IMR-90 (cell line): Measurements from ENCODE around the gene HSF2BP. TPM values are rescaled to one million over a fixed set of nuclear protein-coding genes. Genes with fewer than 3 reads are reported as not detected.
A peak's percentile ranks its signal among the peaks of the same experiment; 100 is the strongest.

Experiments used
- ATAC-seq: fragments of 200-7000 bp; cut with Tn5 transposase; 2 replicates; pipeline ENCODE4 v1.9.1; 2020; ENCODE audit warnings: low read depth, mild to moderate bottlenecking, moderate library complexity
- BruUV-seq: library from RNA; stranded (reverse); fragments of 400-500 nt; replicated peaks from 2 replicates; lab custom pipeline; 2021; lab: Mats Ljungman, UMichigan
- CTCF ChIA-PET: fragments of 300-600 bp; formaldehyde crosslinking; extraction: SDS; loops from one replicate; lab custom pipeline; 2021; ENCODE audit warnings: antibody characterized with exemption; lab: Yijun Ruan, JAX
- POLR2A ChIA-PET: fragments of 300-600 bp; sonication (Branson Sonifier 250); formaldehyde crosslinking; loops from one replicate; lab custom pipeline; 2022; ENCODE audit warnings: antibody characterized with exemption; ENCODE audit not compliant: unreplicated experiment; lab: Charles Lee
- DNase-seq: peaks from one replicate; pipeline ENCODE4 v3.0.0; 2013
- H2AFZ ChIP-seq: replicated peaks from 2 replicates; pipeline ENCODE3; 2013; ENCODE audit warnings: low read length, mild to moderate bottlenecking; ENCODE audit not compliant: poor library complexity
- H2AK5ac ChIP-seq: 2 replicates; pipeline ENCODE4 v1.6.1; 2013; ENCODE audit warnings: low read depth, low read length, inconsistent platforms
- H2AK9ac ChIP-seq: replicated peaks from 2 replicates; pipeline ENCODE3; 2013; ENCODE audit warnings: mild to moderate bottlenecking, low read depth, low read length, moderate library complexity; ENCODE audit not compliant: poor library complexity
- H2BK120ac ChIP-seq: 2 replicates; pipeline ENCODE4 v1.6.1; 2013; ENCODE audit warnings: low read depth, low read length, inconsistent platforms
- H2BK15ac ChIP-seq: 3 replicates; pipeline ENCODE4 v1.6.1; 2013; ENCODE audit warnings: low read depth, low read length, inconsistent platforms
- H2BK20ac ChIP-seq: 2 replicates; pipeline ENCODE4 v1.6.1; 2013; ENCODE audit warnings: low read depth, mild to moderate bottlenecking, inconsistent platforms, low read length, moderate library complexity
- H2BK5ac ChIP-seq: 2 replicates; pipeline ENCODE4 v1.6.1; 2013; ENCODE audit warnings: mild to moderate bottlenecking, low read depth, low read length, inconsistent platforms; ENCODE audit not compliant: poor library complexity, severe bottlenecking
- H3K14ac ChIP-seq: replicated peaks from 2 replicates; pipeline ENCODE4 v1.6.1; 2013; ENCODE audit warnings: low read depth, low read length, inconsistent platforms
- H3K18ac ChIP-seq: 2 replicates; pipeline ENCODE4 v1.6.1; 2013; ENCODE audit warnings: low read depth, low read length, control low read depth
- H3K23ac ChIP-seq: 2 replicates; pipeline ENCODE4 v1.6.1; 2013; ENCODE audit warnings: low read depth, low read length, inconsistent platforms
- H3K27ac ChIP-seq: 2 replicates; pipeline ENCODE4 v1.5.1; 2013; ENCODE audit warnings: mild to moderate bottlenecking, control low read depth, low read length; ENCODE audit not compliant: insufficient read depth
- H3K27me3 ChIP-seq: 2 replicates; pipeline ENCODE4 v1.6.1; 2013; ENCODE audit warnings: low read length; ENCODE audit not compliant: control insufficient read depth, insufficient read depth
- H3K36me3 ChIP-seq: 2 replicates; pipeline ENCODE4 v1.6.1; 2013; ENCODE audit warnings: low read length, mixed read lengths; ENCODE audit not compliant: control insufficient read depth, insufficient read depth
- H3K4ac ChIP-seq: 2 replicates; pipeline ENCODE4 v1.6.1; 2013; ENCODE audit warnings: low read depth, low read length, inconsistent platforms
- H3K4me1 ChIP-seq: 2 replicates; pipeline ENCODE4 v1.6.1; 2013; ENCODE audit warnings: low read length, mixed read lengths; ENCODE audit not compliant: control insufficient read depth, insufficient read depth
- H3K4me2 ChIP-seq: 2 replicates; pipeline ENCODE4 v1.6.1; 2013; ENCODE audit warnings: low read depth, mild to moderate bottlenecking, control low read depth, low read length, moderate library complexity
- H3K4me3 ChIP-seq: 2 replicates; pipeline ENCODE4 v1.5.1; 2013; ENCODE audit warnings: low read depth, mild to moderate bottlenecking, control low read depth, low read length, moderate library complexity; ENCODE audit not compliant: insufficient read depth
- H3K56ac ChIP-seq: 2 replicates; pipeline ENCODE4 v1.6.1; 2013; ENCODE audit warnings: low read length, inconsistent platforms; ENCODE audit not compliant: insufficient read depth; ENCODE audit errors: extremely low read depth
- H3K79me1 ChIP-seq, 2 experiments: 2 replicates each; pipeline ENCODE4 v1.6.1; 2013; ENCODE audit warnings: low read length in 2 of 2, inconsistent platforms in 1 of 2, low read depth in 1 of 2
- H3K9ac ChIP-seq: 2 replicates; pipeline ENCODE4 v1.6.1; 2013; ENCODE audit warnings: low read depth, low read length, control low read depth
- H3K9me1 ChIP-seq: 2 replicates; pipeline ENCODE4 v1.6.1; 2013; ENCODE audit warnings: low read length, inconsistent platforms; ENCODE audit not compliant: insufficient read depth
- H3K9me3 ChIP-seq: 2 replicates; pipeline ENCODE4 v1.6.1; 2013; ENCODE audit warnings: low read length; ENCODE audit not compliant: control insufficient read depth, insufficient read depth
- H4K20me1 ChIP-seq: 2 replicates; pipeline ENCODE4 v1.6.1; 2013; ENCODE audit warnings: low read length, inconsistent platforms; ENCODE audit not compliant: insufficient read depth
- H4K5ac ChIP-seq: 2 replicates; pipeline ENCODE4 v1.6.1; 2013; ENCODE audit warnings: mild to moderate bottlenecking, low read depth, low read length, control low read depth
- H4K8ac ChIP-seq, 2 experiments: 2 replicates each; pipeline ENCODE4 v1.6.1; 2013; ENCODE audit warnings: low read depth in 2 of 2, low read length in 2 of 2, control low read depth in 1 of 2, inconsistent platforms in 1 of 2
- H4K91ac ChIP-seq: 2 replicates; pipeline ENCODE4 v1.6.1; 2013; ENCODE audit warnings: low read depth, low read length, inconsistent platforms; ENCODE audit not compliant: insufficient read depth
- BHLHE40 ChIP-seq: fragments of 150-350 bp; IDR thresholded peaks from 2 replicates; pipeline ENCODE4 v1.6.1; 2016; ENCODE audit warnings: mild to moderate bottlenecking, low read depth, low read length
- CEBPB ChIP-seq: IDR thresholded peaks from 2 replicates; pipeline ENCODE4 v1.6.1; 2012; ENCODE audit warnings: low read depth, low read length, improper control_type of control experiment
- CHD1 ChIP-seq: IDR thresholded peaks from 2 replicates; pipeline ENCODE4 v1.6.1; 2012; ENCODE audit warnings: low read depth, low read length, improper control_type of control experiment
- CTCF ChIP-seq: conservative IDR thresholded peaks from 2 replicates; pipeline ENCODE4 v1.5.1; 2012; ENCODE audit warnings: mild to moderate bottlenecking, low read depth, low read length, improper control_type of control experiment
- ELK1 ChIP-seq: fragments of 150-350 bp; IDR thresholded peaks from 2 replicates; pipeline ENCODE4 v1.6.1; 2016; ENCODE audit warnings: low read depth, mild to moderate bottlenecking, low read length, moderate library complexity, borderline replicate concordance
- FOS ChIP-seq: fragments of 150-350 bp; IDR thresholded peaks from 2 replicates; pipeline ENCODE4 v1.6.1; 2016; ENCODE audit warnings: low read depth, low read length
- MAFK ChIP-seq: IDR thresholded peaks from 2 replicates; pipeline ENCODE4 v1.6.1; 2012; ENCODE audit warnings: low read depth, low read length, improper control_type of control experiment
- MAZ ChIP-seq: IDR thresholded peaks from 2 replicates; pipeline ENCODE4 v1.6.1; 2012; ENCODE audit warnings: low read depth, mild to moderate bottlenecking, low read length, improper control_type of control experiment, moderate library complexity, borderline replicate concordance
- MXI1 ChIP-seq: IDR thresholded peaks from 2 replicates; pipeline ENCODE4 v1.6.1; 2012; ENCODE audit warnings: low read depth, mild to moderate bottlenecking, low read length, moderate library complexity, borderline replicate concordance
- NFE2L2 ChIP-seq: fragments of 150-350 bp; IDR thresholded peaks from 2 replicates; pipeline ENCODE4 v1.6.1; 2016; ENCODE audit warnings: low read depth, mild to moderate bottlenecking, low read length
- POLR2A ChIP-seq: IDR thresholded peaks from 2 replicates; pipeline ENCODE4 v1.6.1; 2012; ENCODE audit warnings: mild to moderate bottlenecking, low read depth, low read length
- RAD21 ChIP-seq: IDR thresholded peaks from 2 replicates; pipeline ENCODE4 v1.6.1; 2012; ENCODE audit warnings: low read length, improper control_type of control experiment
- RCOR1 ChIP-seq: IDR thresholded peaks from 2 replicates; pipeline ENCODE4 v1.6.1; 2012; ENCODE audit warnings: mild to moderate bottlenecking, low read length, improper control_type of control experiment; ENCODE audit not compliant: insufficient replicate concordance
- RFX5 ChIP-seq: IDR thresholded peaks from 2 replicates; pipeline ENCODE4 v1.8.0; 2012; ENCODE audit warnings: low read depth, mild to moderate bottlenecking, low read length, moderate library complexity
- USF2 ChIP-seq: fragments of 150-350 bp; IDR thresholded peaks from 2 replicates; pipeline ENCODE4 v1.6.1; 2017; ENCODE audit warnings: mild to moderate bottlenecking, antibody characterized with exemption, low read length, low read depth
- WGBS, 2 experiments: methylation state at CpG; one replicate each; pipeline versions ENCODE4 v1.1.5 to v1.1.7; 2013; ENCODE audit warnings: missing lambda C conversion rate in 2 of 2; ENCODE audit not compliant: insufficient read length in 1 of 2; ENCODE audit errors: extremely low coverage in 2 of 2; 5-methylcytosine and 5-hydroxymethylcytosine counted together
- dilution Hi-C: fragments of 300-500 bp; cut with HindIII; formaldehyde crosslinking; loops from one replicate; pipeline ENCODE4 v1.14.3; 2018; ENCODE audit warnings: low sequenced_read_pairs; ENCODE audit not compliant: unreplicated experiment
- in situ Hi-C: fragments of 300-500 bp; cut with MboI; formaldehyde crosslinking; loops from 3 replicates; pipeline ENCODE4 v1.14.3; 2019; ENCODE audit warnings: low sequenced_read_pairs, inconsistent platforms, mixed read lengths
- intact Hi-C: fragments of 100-400 bp; cut with micrococcal nuclease; formaldehyde crosslinking; loops from 2 replicates; pipeline ENCODE4 v1.10.0; 2022
- polyA plus RNA-seq, 3 experiments: library from polyadenylated mRNA; depleted of rRNA; stranded (reverse); fragments of >200 nt; gene quantifications; 2 replicates each; pipeline ENCODE4 v1.2.3, GENCODE V29; 2012; ENCODE audit warnings: low replicate concordance in 1 of 3
- total RNA-seq: library from RNA; depleted of rRNA; stranded (reverse); fragments of >200 nt; gene quantifications from 2 replicates; pipeline ENCODE4 v1.2.3, GENCODE V29; 2012

The HSF2BP gene
- total and polyA plus RNA-seq, 2 of the 4 experiments (the other 2 are of a cell fraction), result 0.87 to 0.90 TPM

- H3K14ac ChIP-seq, result no peak overlapping the region
- POLR2A ChIA-PET, result no interaction called here
- intact Hi-C loops (no loop called here), dilution Hi-C loops (no loop called here), in situ Hi-C loops (no loop called here)
- H3K79me1 ChIP-seq, result no peaks in the 10 kb centered on the region
- no peak overlapping the region for H3K27ac ChIP-seq
- no peaks in the 10 kb centered on the region; the same call in 1 of the 2 replicates for H3K4me1 ChIP-seq
- ATAC-seq, result peak; percentile 48
- WGBS, 2 experiments, result 100% methylated on average over 3 of the region's 11 CpGs; no CpG with 5 or more reads in 1 of the 2 experiments
- CTCF ChIA-PET, result no interaction called here
- no peak overlapping the region for H3K4me3 ChIP-seq
- no peak overlapping the region for H2BK120ac ChIP-seq
- H4K5ac ChIP-seq, result no peak overlapping the region
- no peaks in the 10 kb centered on the region for H3K9me3 ChIP-seq
- H4K91ac ChIP-seq, result no peak overlapping the region
- no peak overlapping the region for H2AK5ac ChIP-seq
- H3K9ac ChIP-seq, result no peak overlapping the region
- H2BK5ac ChIP-seq, result no peak overlapping the region
- H3K4me2 ChIP-seq, result no peak overlapping the region
- no peak overlapping the region for H3K4ac ChIP-seq
- H2AK9ac ChIP-seq, result no peak overlapping the region
- no TSS peak for BruUV-seq
- H3K36me3 ChIP-seq, result peaks cover 21% of the 10 kb centered on the region
- no peak overlapping the region for H2BK20ac ChIP-seq
- H2BK15ac ChIP-seq, result no peak overlapping the region
- H3K23ac ChIP-seq, result no peak overlapping the region
- no peaks in the 10 kb centered on the region for H3K9me1 ChIP-seq
- no peaks in the 10 kb centered on the region for H4K20me1 ChIP-seq
- no peak overlapping the region for H3K56ac ChIP-seq
- H3K27me3 ChIP-seq, result no peaks in the 10 kb centered on the region
- no peak overlapping the region for H4K8ac ChIP-seq
- no peak overlapping the region for H3K18ac ChIP-seq
- H2AFZ ChIP-seq, result no peak overlapping the region
- peak; percentile 21 for DNase-seq
- no peak for TF ChIP-seq CTCF
- TF ChIP-seq POLR2A, result no peak
- TF ChIP-seq MXI1, result no peak
- no peak for TF ChIP-seq MAFK
- no peak for TF ChIP-seq ELK1
- no peak for TF ChIP-seq MAZ
- TF ChIP-seq USF2, result no peak
- no peak for TF ChIP-seq BHLHE40
- TF ChIP-seq RCOR1, result no peak
- no peak for TF ChIP-seq FOS
- TF ChIP-seq RFX5, result no peak
- TF ChIP-seq CEBPB, result no peak
- TF ChIP-seq RAD21, result no peak
- no peak for TF ChIP-seq NFE2L2
- no peak for TF ChIP-seq CHD1
Measured at GRCh38 chr21:43697758-43698643, 38.7 kb upstream of the HSF2BP start.
